Testis (tissue), 3 donors: ENCODE results near the gene ATP11C. TPM values are rescaled to one million over a fixed set of nuclear protein-coding genes. Genes with fewer than 3 reads are reported as not detected.

Source experiments
- DNase-seq: peaks from one replicate; pipeline ENCODE4 v3.0.0-alpha.2; 2019
- H3K27ac ChIP-seq, 2 donors: fragments of 200-600 bp; sonication (generic); one replicate each; pipeline ENCODE4 v1.5.1; 2019
- H3K27me3 ChIP-seq: fragments of 200-600 bp; sonication (generic); one replicate; pipeline ENCODE4 v1.5.1; 2019
- H3K36me3 ChIP-seq: fragments of 200-600 bp; sonication (generic); one replicate; pipeline ENCODE4 v1.5.1; 2017; ENCODE audit warnings: low read depth; ENCODE audit errors: missing control alignments
- H3K4me1 ChIP-seq: fragments of 200-600 bp; sonication (generic); one replicate; pipeline ENCODE4 v1.5.1; 2019
- H3K4me3 ChIP-seq, 2 donors: fragments of 200-600 bp; sonication (generic); one replicate each; pipeline ENCODE4 v1.5.1; 2017 to 2019
- H3K9me3 ChIP-seq: fragments of 200-600 bp; sonication (generic); one replicate; pipeline ENCODE4 v1.5.1; 2017
- CTCF ChIP-seq, 3 experiments: fragments of 450-650 bp in 2 of 3; fragments of 200-600 bp in 1 of 3; sonication (generic) in 1 of 3; IDR thresholded peaks; one replicate each; pipeline ENCODE4 v1.5.1; 2016 to 2019; ENCODE audit warnings: antibody characterized with exemption in 3 of 3, mild to moderate bottlenecking in 2 of 3, moderate library complexity in 1 of 3
- POLR2A ChIP-seq: fragments of 450-650 bp; IDR thresholded peaks from one replicate; pipeline ENCODE4 v1.6.1; 2017; ENCODE audit warnings: antibody characterized with exemption, mild to moderate bottlenecking, moderate library complexity
- WGBS, 2 donors: methylation state at CpG; one replicate each; pipeline ENCODE4 v1.1.5; 2018; 5-methylcytosine and 5-hydroxymethylcytosine counted together
- intact Hi-C: fragments of 100-400 bp; cut with DNase I; formaldehyde crosslinking; loops from one replicate; pipeline ENCODE4 v1.15.1; 2023; ENCODE audit warnings: low total_unique reads
- polyA plus RNA-seq: library from polyadenylated mRNA; stranded (reverse); fragments of 350-450 nt; fragmentation: Illumina TruSeq; extraction: RNeasy Lipid Tissue Mini Kit (QIAGEN cat#74804); gene quantifications from one replicate; pipeline ENCODE4 v1.2.3, GENCODE V29; 2014; ENCODE audit warnings: low read depth, low replicate concordance; ENCODE audit not compliant: insufficient read depth
- total RNA-seq, 2 donors: library from RNA; depleted of rRNA; stranded (reverse); fragments of >200 nt; gene quantifications; one replicate each; pipeline ENCODE4 v1.2.3, GENCODE V29; 2016

Gene ATP11C
- total and polyA plus RNA-seq, 3 donors from 2014 or later, result 15.9 to 36.6 (median 33.8) TPM

- DNase-seq, result no peak
- no peaks in the 10 kb centered on the region for H3K27me3 ChIP-seq
- no peak overlapping the region for H3K4me3 ChIP-seq
- no peaks in the 10 kb centered on the region for H3K4me1 ChIP-seq
- H3K9me3 ChIP-seq, result no peaks in the 10 kb centered on the region
- no peaks in the 10 kb centered on the region for H3K36me3 ChIP-seq
- H3K27ac ChIP-seq, result no peak overlapping the region
- TF ChIP-seq CTCF (IDR thresholded peaks at IDR 0.05) (no peak), POLR2A (no peak)
- intact Hi-C loops, result no loop called here
- WGBS, 2 donors, result 100% methylated on average over 1 of the region's 1 CpG; no CpG with 5 or more reads in 1 of the 2 donors
Observed at GRCh38 chrX:139784807-139785206, 148.0 kb downstream of the ATP11C start.

GRCh38 chrX:139783959-139784358 is 148.9 kb downstream of the ATP11C start:
- H3K27me3 ChIP-seq, result no peaks in the 10 kb centered on the region
- whole genome bisulfite sequencing, 2 donors, result 60 to 94% methylated on average over 1 of the region's 1 CpG
- no peak for DNase-seq
- H3K36me3 ChIP-seq, result no peaks in the 10 kb centered on the region
- no peak overlapping the region for H3K4me3 ChIP-seq
- H3K4me1 ChIP-seq, result no peaks in the 10 kb centered on the region
- intact Hi-C loops, result no loop called here
- no peak overlapping the region for H3K27ac ChIP-seq
- H3K9me3 ChIP-seq, result no peaks in the 10 kb centered on the region
- no peak for TF ChIP-seq CTCF (IDR thresholded peaks at IDR 0.05)
- no peak for TF ChIP-seq POLR2A

GRCh38 chrX:139783030-139783429 is 149.8 kb downstream of the ATP11C start:
- H3K9me3 ChIP-seq, result no peaks in the 10 kb centered on the region
- H3K27me3 ChIP-seq, result no peaks in the 10 kb centered on the region
- no peaks in the 10 kb centered on the region for H3K4me1 ChIP-seq
- H3K36me3 ChIP-seq, result no peaks in the 10 kb centered on the region
- no peak for TF ChIP-seq CTCF (IDR thresholded peaks at IDR 0.05)
- TF ChIP-seq POLR2A, result no peak
- H3K4me3 ChIP-seq, result no peak overlapping the region
- intact Hi-C loops, result no loop called here
- H3K27ac ChIP-seq, result no peak overlapping the region
- 81 to 90% methylated on average over 3 of the region's 3 CpGs for WGBS, 2 donors
- DNase-seq, result no peak

GRCh38 chrX:139776599-139776998 is 156.3 kb downstream of the ATP11C start:
- intact Hi-C loops, result no loop called here
- Histone ChIP-seq H3K27ac (no peak overlapping the region), H3K4me3 (no peak overlapping the region), H3K4me1 (no peaks in the 10 kb centered on the region), H3K27me3 (no peaks in the 10 kb centered on the region), H3K36me3 (no peaks in the 10 kb centered on the region), H3K9me3 (no peaks in the 10 kb centered on the region)
- TF ChIP-seq CTCF (IDR thresholded peaks at IDR 0.05) (no peak), POLR2A (no peak)
- DNase-seq, result no peak
- 88 to 94% methylated on average over 3 of the region's 3 CpGs for WGBS, 2 donors

GRCh38 chrX:139770366-139770765 is 162.5 kb downstream of the ATP11C start:
- no peaks in the 10 kb centered on the region for H3K4me1 ChIP-seq
- WGBS, 2 donors, result 97 to 100% methylated on average over 2 of the region's 2 CpGs
- H3K27me3 ChIP-seq, result no peaks in the 10 kb centered on the region
- intact Hi-C loops, result no loop called here
- no peak for DNase-seq
- no peaks in the 10 kb centered on the region for H3K9me3 ChIP-seq
- no peaks in the 10 kb centered on the region for H3K36me3 ChIP-seq
- H3K4me3 ChIP-seq, result no peak overlapping the region
- H3K27ac ChIP-seq, result no peak overlapping the region
- TF ChIP-seq CTCF (IDR thresholded peaks at IDR 0.05), result no peak
